WTC11 (cell line): ENCODE measurements around the gene GALNT9. TPM values are rescaled to one million over a fixed set of nuclear protein-coding genes. Genes with fewer than 3 reads are reported as not detected.

Experiments
- ATAC-seq: fragments of 200-7000 bp; cut with Tn5 transposase; 2 replicates; pipeline ENCODE4 v1.10.0; 2021; ENCODE audit warnings: mild to moderate bottlenecking, moderate library complexity
- CTCF ChIA-PET: fragments of 300-600 bp; sonication (Branson Sonifier 250); formaldehyde crosslinking; loops from one replicate; lab custom pipeline; 2021; ENCODE audit warnings: antibody characterized with exemption; lab: Charles Lee
- POLR2A ChIA-PET: fragments of 350-600 bp; sonication (Branson Sonifier 250); formaldehyde crosslinking; loops from one replicate; lab custom pipeline; 2021; ENCODE audit warnings: antibody characterized with exemption; lab: Charles Lee
- DNase-seq: peaks from one replicate; pipeline ENCODE4 v3.0.0; 2021; ENCODE audit warnings: low spot score
- H3K27ac Mint-ChIP-seq: 2 replicates; pipeline ENCODE4 v1.8.0; 2021; ENCODE audit warnings: mixed read lengths
- H3K27me3 Mint-ChIP-seq: 2 replicates; pipeline ENCODE4 v1.8.0; 2021; ENCODE audit warnings: low read depth, mild to moderate bottlenecking, moderate library complexity, mixed read lengths
- H3K36me3 Mint-ChIP-seq: 2 replicates; pipeline ENCODE4 v1.8.0; 2021; ENCODE audit warnings: mixed read lengths
- H3K4me1 Mint-ChIP-seq: 2 replicates; pipeline ENCODE4 v1.8.0; 2022; ENCODE audit warnings: mixed read lengths
- H3K4me3 Mint-ChIP-seq: 2 replicates; pipeline ENCODE4 v1.8.0; 2021; ENCODE audit warnings: mild to moderate bottlenecking, moderate library complexity, mixed read lengths
- H3K9me3 Mint-ChIP-seq: 2 replicates; pipeline ENCODE4 v1.8.0; 2021; ENCODE audit warnings: mixed read lengths
- CREM ChIP-seq: sonication (generic); formaldehyde crosslinking; IDR thresholded peaks from 2 replicates; pipeline ENCODE4 v1.8.1; 2022; ENCODE audit warnings: mild to moderate bottlenecking, missing genetic modification reagents, moderate library complexity
- E2F1 ChIP-seq: sonication (generic); formaldehyde crosslinking; IDR thresholded peaks from 2 replicates; pipeline ENCODE4 v1.8.0; 2022; ENCODE audit warnings: mild to moderate bottlenecking, missing genetic modification reagents
- FOXJ3 ChIP-seq: sonication (generic); formaldehyde crosslinking; IDR thresholded peaks from 2 replicates; pipeline ENCODE4 v1.9.0; 2021; ENCODE audit warnings: missing genetic modification reagents, mild to moderate bottlenecking, borderline replicate concordance
- GRHL2 ChIP-seq: fragments of 250-450 bp; sonication (Bioruptor Pico); IDR thresholded peaks from 2 replicates; pipeline ENCODE4 v1.8.0; 2022; ENCODE audit warnings: mild to moderate bottlenecking, moderate library complexity; ENCODE audit not compliant: insufficient replicate concordance, severe bottlenecking
- GTF2I ChIP-seq: fragments of 250-450 bp; sonication (Bioruptor Pico); conservative IDR thresholded peaks from 2 replicates; pipeline ENCODE4 v1.4.0; 2021; ENCODE audit warnings: mild to moderate bottlenecking
- IRF2 ChIP-seq: sonication (generic); formaldehyde crosslinking; IDR thresholded peaks from 2 replicates; pipeline ENCODE4 v1.8.0; 2022; ENCODE audit warnings: low read depth, missing genetic modification reagents, borderline replicate concordance
- KAT7 ChIP-seq: sonication (generic); formaldehyde crosslinking; IDR thresholded peaks from 2 replicates; pipeline ENCODE4 v1.8.1; 2023; ENCODE audit warnings: missing genetic modification reagents, mild to moderate bottlenecking, borderline replicate concordance
- NFATC4 ChIP-seq: fragments of 250-450 bp; sonication (Bioruptor Pico); IDR thresholded peaks from 2 replicates; pipeline ENCODE4 v1.9.0; 2021; ENCODE audit warnings: mild to moderate bottlenecking
- RORB ChIP-seq: fragments of 250-450 bp; sonication (Bioruptor Pico); IDR thresholded peaks from 2 replicates; pipeline ENCODE4 v1.9.0; 2021; ENCODE audit warnings: mild to moderate bottlenecking
- STAT6 ChIP-seq: sonication (generic); formaldehyde crosslinking; conservative IDR thresholded peaks from 2 replicates; pipeline ENCODE4 v1.8.1; 2023; ENCODE audit warnings: mild to moderate bottlenecking, low read depth, missing genetic modification reagents, moderate library complexity
- TEAD4 ChIP-seq: sonication (generic); formaldehyde crosslinking; IDR thresholded peaks from 2 replicates; pipeline ENCODE4 v1.8.0; 2022; ENCODE audit warnings: mild to moderate bottlenecking, missing genetic modification reagents
- TP53 ChIP-seq: sonication (generic); formaldehyde crosslinking; IDR thresholded peaks from 2 replicates; pipeline ENCODE4 v1.8.1; 2023; ENCODE audit warnings: mild to moderate bottlenecking, missing genetic modification reagents
- ZBTB21 ChIP-seq: sonication (generic); formaldehyde crosslinking; IDR thresholded peaks from 2 replicates; pipeline ENCODE4 v1.8.1; 2023; ENCODE audit warnings: mild to moderate bottlenecking, missing genetic modification reagents, borderline replicate concordance
- ZNF121 ChIP-seq: sonication (generic); formaldehyde crosslinking; IDR thresholded peaks from 2 replicates; pipeline ENCODE4 v1.8.0; 2023; ENCODE audit warnings: missing genetic modification reagents
- ZNF671 ChIP-seq: fragments of 250-450 bp; sonication (Bioruptor Pico); IDR thresholded peaks from 2 replicates; pipeline ENCODE4 v1.8.0; 2021; ENCODE audit warnings: mild to moderate bottlenecking
- ZSCAN18 ChIP-seq: fragments of 250-450 bp; sonication (Bioruptor Pico); IDR thresholded peaks from 2 replicates; pipeline ENCODE4 v2.1.2; 2022; ENCODE audit warnings: mild to moderate bottlenecking, moderate library complexity
- total RNA-seq: library from RNA; stranded (reverse); gene quantifications from 3 replicates; pipeline ENCODE4 v1.2.3, GENCODE V29; 2021
- TF ChIP-seq, protein P1 (sequence below): sonication (generic); formaldehyde crosslinking; IDR thresholded peaks from 2 replicates; pipeline ENCODE4 v1.8.1; 2023; ENCODE audit warnings: mild to moderate bottlenecking, missing genetic modification reagents, moderate library complexity
- TF ChIP-seq, protein P2 (sequence below): fragments of 250-450 bp; sonication (Bioruptor Pico); IDR thresholded peaks from 2 replicates; pipeline ENCODE4 v1.8.0; 2021; ENCODE audit warnings: mild to moderate bottlenecking
- TF ChIP-seq, protein P3 (sequence below): sonication (generic); formaldehyde crosslinking; IDR thresholded peaks from 2 replicates; pipeline ENCODE4 v1.8.1; 2023; ENCODE audit warnings: mild to moderate bottlenecking, missing genetic modification reagents

GALNT9 gene
- total RNA-seq, 1 experiment from 2014 or later, result 0.90 TPM

DNA sequence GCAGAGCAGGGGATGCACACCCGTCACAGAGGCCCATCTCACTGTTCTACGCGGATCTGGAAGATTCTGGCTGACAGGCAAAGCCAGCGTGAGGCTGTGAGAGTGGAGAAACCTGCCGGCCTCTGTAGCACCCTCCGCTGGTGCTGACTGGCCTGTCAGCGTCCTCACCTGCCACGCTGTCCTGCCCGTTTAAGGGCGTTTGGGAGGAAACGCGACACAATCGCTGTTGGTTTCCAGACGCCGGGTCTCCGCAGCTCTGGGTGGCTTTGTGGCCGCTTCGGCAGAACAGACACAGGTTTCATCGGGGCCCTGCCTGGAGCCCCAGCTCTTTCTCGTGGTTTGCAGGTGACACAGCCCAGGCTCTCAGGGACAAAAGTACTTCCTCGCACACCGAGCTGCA is 114.5 kb downstream of the GALNT9 start:
- Mint-ChIP-seq H3K4me3 (no peak overlapping the region), H3K36me3 (no peaks in the 10 kb centered on the region), H3K4me1 (no peaks in the 10 kb centered on the region), H3K9me3 (peaks cover under 1% of the 10 kb centered on the region), H3K27ac (no peak overlapping the region), H3K27me3 (peaks cover 67% of the 10 kb centered on the region)
- peak; percentile 43 for DNase-seq
- POLR2A ChIA-PET, result no interaction called here
- CTCF ChIA-PET, result interaction anchor here (1.1 kb wide), 1 partner anchor 52 kb away, joined by 4 read pairs; no protein-coding TSS in a partner anchor
- ATAC-seq, result peak; percentile 33; the same call in 1 of the 2 replicates
- TF ChIP-seq TEAD4 (CRISPR knock-in tag), result no peak
- no peak for TF ChIP-seq NFATC4 (CRISPR knock-in tag)
- TF ChIP-seq, protein P1, sequence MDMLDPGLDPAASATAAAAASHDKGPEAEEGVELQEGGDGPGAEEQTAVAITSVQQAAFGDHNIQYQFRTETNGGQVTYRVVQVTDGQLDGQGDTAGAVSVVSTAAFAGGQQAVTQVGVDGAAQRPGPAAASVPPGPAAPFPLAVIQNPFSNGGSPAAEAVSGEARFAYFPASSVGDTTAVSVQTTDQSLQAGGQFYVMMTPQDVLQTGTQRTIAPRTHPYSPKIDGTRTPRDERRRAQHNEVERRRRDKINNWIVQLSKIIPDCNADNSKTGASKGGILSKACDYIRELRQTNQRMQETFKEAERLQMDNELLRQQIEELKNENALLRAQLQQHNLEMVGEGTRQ (CRISPR knock-in tag), result no peak
- no peak for TF ChIP-seq IRF2 (CRISPR knock-in tag)
- no peak for TF ChIP-seq GRHL2 (CRISPR knock-in tag)
- no peak for TF ChIP-seq GTF2I (CRISPR knock-in tag)
- TF ChIP-seq ZSCAN18, result no peak
- TF ChIP-seq, protein P2, sequence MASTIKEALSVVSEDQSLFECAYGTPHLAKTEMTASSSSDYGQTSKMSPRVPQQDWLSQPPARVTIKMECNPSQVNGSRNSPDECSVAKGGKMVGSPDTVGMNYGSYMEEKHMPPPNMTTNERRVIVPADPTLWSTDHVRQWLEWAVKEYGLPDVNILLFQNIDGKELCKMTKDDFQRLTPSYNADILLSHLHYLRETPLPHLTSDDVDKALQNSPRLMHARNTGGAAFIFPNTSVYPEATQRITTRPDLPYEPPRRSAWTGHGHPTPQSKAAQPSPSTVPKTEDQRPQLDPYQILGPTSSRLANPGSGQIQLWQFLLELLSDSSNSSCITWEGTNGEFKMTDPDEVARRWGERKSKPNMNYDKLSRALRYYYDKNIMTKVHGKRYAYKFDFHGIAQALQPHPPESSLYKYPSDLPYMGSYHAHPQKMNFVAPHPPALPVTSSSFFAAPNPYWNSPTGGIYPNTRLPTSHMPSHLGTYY (CRISPR knock-in tag), result no peak
- no peak for TF ChIP-seq FOXJ3
- TF ChIP-seq CREM, result no peak
- TF ChIP-seq RORB (CRISPR knock-in tag), result no peak
- TF ChIP-seq, protein P3, sequence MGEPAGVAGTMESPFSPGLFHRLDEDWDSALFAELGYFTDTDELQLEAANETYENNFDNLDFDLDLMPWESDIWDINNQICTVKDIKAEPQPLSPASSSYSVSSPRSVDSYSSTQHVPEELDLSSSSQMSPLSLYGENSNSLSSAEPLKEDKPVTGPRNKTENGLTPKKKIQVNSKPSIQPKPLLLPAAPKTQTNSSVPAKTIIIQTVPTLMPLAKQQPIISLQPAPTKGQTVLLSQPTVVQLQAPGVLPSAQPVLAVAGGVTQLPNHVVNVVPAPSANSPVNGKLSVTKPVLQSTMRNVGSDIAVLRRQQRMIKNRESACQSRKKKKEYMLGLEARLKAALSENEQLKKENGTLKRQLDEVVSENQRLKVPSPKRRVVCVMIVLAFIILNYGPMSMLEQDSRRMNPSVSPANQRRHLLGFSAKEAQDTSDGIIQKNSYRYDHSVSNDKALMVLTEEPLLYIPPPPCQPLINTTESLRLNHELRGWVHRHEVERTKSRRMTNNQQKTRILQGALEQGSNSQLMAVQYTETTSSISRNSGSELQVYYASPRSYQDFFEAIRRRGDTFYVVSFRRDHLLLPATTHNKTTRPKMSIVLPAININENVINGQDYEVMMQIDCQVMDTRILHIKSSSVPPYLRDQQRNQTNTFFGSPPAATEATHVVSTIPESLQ (CRISPR knock-in tag), result no peak
- no peak for TF ChIP-seq TP53

DNA sequence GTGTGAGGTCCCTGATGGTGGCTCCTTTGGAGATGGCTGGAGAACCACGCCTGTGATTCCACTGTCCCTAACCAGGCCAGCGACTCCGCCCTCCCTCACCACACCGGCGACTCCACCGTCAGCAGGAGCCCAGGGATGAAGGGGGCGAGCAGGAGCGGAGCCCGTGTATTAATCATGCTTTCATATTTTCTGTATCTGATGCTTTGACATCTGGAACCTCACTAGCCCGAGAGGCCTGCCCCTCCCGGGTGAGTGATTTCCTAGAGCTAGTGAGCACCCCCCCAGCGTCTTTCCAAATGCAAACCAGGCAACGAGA is 115.3 kb downstream of the GALNT9 start:
- CTCF ChIA-PET, result no interaction called here
- Mint-ChIP-seq H3K4me1 (no peaks in the 10 kb centered on the region), H3K27me3 (peaks cover 64% of the 10 kb centered on the region), H3K9me3 (no peaks in the 10 kb centered on the region), H3K4me3 (no peak overlapping the region), H3K36me3 (no peaks in the 10 kb centered on the region), H3K27ac (no peak overlapping the region)
- TF ChIP-seq TP53 (no peak), E2F1 (no peak), CREM (no peak), ZBTB21 (CRISPR knock-in tag) (no peak), STAT6 (CRISPR knock-in tag) (no peak), ZNF671 (CRISPR knock-in tag) (no peak), KAT7 (CRISPR knock-in tag) (no peak), ZNF121 (CRISPR knock-in tag) (no peak), GRHL2 (CRISPR knock-in tag) (no peak)
- ATAC-seq (no peak), DNase-seq (no peak)
- POLR2A ChIA-PET, result no interaction called here
